ENCODE measurements around the gene AFG3L2. TPM values are rescaled to one million over a fixed set of nuclear protein-coding genes. Genes with fewer than 3 reads are reported as not detected.

AFG3L2 gene
- total and polyA plus RNA-seq, 2 of the 13 experiments (the other 11 are each of a cell fraction or from before 2014, with no cell fraction given), result 28.6 to 86.9 TPM

DNA sequence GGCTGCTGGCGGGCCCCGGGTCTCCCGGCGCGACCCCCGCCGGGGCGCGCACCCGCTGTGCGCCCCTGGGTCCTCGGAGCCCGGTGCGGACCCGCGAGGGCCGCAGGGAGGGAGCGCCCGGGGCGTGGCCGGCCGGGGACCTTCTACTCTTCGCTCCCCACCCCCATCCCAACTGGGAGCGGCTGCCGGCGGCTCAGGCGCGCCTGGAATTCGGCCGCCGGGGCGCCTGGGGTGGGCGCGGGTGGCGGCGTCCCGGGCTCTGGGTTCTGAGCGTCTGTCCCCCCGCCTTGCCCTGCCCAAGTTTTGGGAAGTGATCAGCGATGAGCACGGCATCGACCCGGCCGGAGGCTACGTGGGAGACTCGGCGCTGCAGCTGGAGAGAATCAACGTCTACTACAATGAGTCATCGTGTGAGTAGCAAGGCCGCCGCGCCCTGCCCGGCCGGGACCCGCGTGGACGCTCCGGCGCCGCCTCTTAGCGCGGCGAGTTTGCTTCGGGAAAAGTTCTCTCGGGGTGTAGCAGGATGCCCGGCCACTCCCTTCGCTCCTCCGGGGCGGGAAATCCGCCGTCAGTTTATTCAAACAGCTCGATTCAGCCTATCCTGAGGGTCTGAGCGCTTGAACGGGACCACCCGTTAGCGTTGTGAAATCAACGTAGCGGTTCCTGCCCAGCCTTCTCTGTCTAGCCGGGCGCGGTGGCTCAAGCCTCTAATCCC is 68.5 kb downstream of the AFG3L2 start (continued):
- TF ChIP-seq, protein P1, sequence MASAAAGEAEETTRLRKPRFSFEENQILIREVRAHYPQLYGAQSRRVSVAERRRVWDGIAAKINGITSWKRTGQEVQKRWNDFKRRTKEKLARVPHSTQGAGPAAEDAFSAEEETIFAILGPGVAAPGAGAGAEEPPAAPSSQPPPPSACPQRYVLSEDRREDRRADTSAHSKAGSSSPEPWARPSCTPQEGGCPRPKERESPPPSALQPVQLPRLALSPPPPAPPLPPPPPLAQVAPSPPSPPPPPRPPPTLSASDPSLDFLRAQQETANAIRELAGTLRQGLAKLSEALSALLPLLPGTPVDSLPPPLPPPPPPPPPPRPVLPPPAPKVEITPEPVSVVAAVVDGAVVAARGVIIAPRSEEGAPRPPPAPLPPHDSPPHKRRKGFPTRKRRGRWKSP (CRISPR knock-in tag; IDR thresholded peaks at IDR 0.05), result 0 out of 2 replicates have a peak, but pooled peaks have one; percentile 44
- peak; percentile 38; the same call in 1 of the 2 replicates for TF ChIP-seq ZFY (CRISPR knock-in tag; IDR thresholded peaks at IDR 0.05)
- no peak for TF ChIP-seq SMC3 (IDR thresholded peaks at IDR 0.05; ENCODE audit: low read length)
- no peak for TF ChIP-seq ZBTB1 (CRISPR knock-in tag; IDR thresholded peaks at IDR 0.05; ENCODE audit: borderline replicate concordance)
- no peak for TF ChIP-seq ELF4 (CRISPR knock-in tag; IDR thresholded peaks at IDR 0.05; ENCODE audit: borderline replicate concordance)
- peak; percentile 19; the same call in 1 of the 2 replicates for TF ChIP-seq MED1 (CRISPR knock-in tag; IDR thresholded peaks at IDR 0.05)
- TF ChIP-seq NKX3-1 (CRISPR knock-in tag; IDR thresholded peaks at IDR 0.05), result peak; percentile 61; the same call in 1 of the 2 replicates
- TF ChIP-seq, protein P2, sequence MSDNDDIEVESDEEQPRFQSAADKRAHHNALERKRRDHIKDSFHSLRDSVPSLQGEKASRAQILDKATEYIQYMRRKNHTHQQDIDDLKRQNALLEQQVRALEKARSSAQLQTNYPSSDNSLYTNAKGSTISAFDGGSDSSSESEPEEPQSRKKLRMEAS (IDR thresholded peaks at IDR 0.05), result no peak; the same call in 1 of the 2 replicates
- no peak for TF ChIP-seq ZBTB7A (CRISPR knock-in tag; IDR thresholded peaks at IDR 0.05)
- TF ChIP-seq, protein P3, sequence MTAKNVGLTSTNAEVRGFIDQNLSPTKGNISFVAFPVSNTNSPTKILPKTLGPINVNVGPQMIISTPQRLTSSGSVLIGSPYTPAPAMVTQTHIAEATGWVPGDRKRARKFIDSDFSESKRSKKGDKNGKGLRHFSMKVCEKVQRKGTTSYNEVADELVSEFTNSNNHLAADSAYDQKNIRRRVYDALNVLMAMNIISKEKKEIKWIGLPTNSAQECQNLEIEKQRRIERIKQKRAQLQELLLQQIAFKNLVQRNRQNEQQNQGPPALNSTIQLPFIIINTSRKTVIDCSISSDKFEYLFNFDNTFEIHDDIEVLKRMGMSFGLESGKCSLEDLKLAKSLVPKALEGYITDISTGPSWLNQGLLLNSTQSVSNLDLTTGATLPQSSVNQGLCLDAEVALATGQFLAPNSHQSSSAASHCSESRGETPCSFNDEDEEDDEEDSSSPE (CRISPR knock-in tag; IDR thresholded peaks at IDR 0.05), result no peak
- TF ChIP-seq, protein P4, sequence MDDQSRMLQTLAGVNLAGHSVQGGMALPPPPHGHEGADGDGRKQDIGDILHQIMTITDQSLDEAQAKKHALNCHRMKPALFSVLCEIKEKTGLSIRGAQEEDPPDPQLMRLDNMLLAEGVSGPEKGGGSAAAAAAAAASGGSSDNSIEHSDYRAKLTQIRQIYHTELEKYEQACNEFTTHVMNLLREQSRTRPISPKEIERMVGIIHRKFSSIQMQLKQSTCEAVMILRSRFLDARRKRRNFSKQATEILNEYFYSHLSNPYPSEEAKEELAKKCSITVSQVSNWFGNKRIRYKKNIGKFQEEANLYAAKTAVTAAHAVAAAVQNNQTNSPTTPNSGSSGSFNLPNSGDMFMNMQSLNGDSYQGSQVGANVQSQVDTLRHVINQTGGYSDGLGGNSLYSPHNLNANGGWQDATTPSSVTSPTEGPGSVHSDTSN (CRISPR knock-in tag; IDR thresholded peaks at IDR 0.05; ENCODE audit: borderline replicate concordance), result no peak
- no peak for TF ChIP-seq IRF2 (CRISPR knock-in tag; IDR thresholded peaks at IDR 0.05)
- TF ChIP-seq KDM5B (CRISPR knock-in tag; IDR thresholded peaks at IDR 0.05; ENCODE audit: borderline replicate concordance), result peak; percentile 60
- TF ChIP-seq YEATS4 (CRISPR knock-in tag; IDR thresholded peaks at IDR 0.05; ENCODE audit: borderline replicate concordance), result no peak; the same call in 1 of the 2 replicates
- TF ChIP-seq, protein P5, sequence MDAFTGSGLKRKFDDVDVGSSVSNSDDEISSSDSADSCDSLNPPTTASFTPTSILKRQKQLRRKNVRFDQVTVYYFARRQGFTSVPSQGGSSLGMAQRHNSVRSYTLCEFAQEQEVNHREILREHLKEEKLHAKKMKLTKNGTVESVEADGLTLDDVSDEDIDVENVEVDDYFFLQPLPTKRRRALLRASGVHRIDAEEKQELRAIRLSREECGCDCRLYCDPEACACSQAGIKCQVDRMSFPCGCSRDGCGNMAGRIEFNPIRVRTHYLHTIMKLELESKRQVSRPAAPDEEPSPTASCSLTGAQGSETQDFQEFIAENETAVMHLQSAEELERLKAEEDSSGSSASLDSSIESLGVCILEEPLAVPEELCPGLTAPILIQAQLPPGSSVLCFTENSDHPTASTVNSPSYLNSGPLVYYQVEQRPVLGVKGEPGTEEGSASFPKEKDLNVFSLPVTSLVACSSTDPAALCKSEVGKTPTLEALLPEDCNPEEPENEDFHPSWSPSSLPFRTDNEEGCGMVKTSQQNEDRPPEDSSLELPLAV (CRISPR knock-in tag; conservative IDR thresholded peaks at IDR 0.05; ENCODE audit: low read depth), result no peak
- TF ChIP-seq ZNF20 (CRISPR knock-in tag; IDR thresholded peaks at IDR 0.05), result no peak
- no peak for TF ChIP-seq NR2F1 (CRISPR knock-in tag; IDR thresholded peaks at IDR 0.05)
- TF ChIP-seq HOXA5 (CRISPR knock-in tag; IDR thresholded peaks at IDR 0.05), result no peak
- no peak for TF ChIP-seq RARG (CRISPR knock-in tag; IDR thresholded peaks at IDR 0.05; ENCODE audit: low read depth)
- TF ChIP-seq, protein P6, sequence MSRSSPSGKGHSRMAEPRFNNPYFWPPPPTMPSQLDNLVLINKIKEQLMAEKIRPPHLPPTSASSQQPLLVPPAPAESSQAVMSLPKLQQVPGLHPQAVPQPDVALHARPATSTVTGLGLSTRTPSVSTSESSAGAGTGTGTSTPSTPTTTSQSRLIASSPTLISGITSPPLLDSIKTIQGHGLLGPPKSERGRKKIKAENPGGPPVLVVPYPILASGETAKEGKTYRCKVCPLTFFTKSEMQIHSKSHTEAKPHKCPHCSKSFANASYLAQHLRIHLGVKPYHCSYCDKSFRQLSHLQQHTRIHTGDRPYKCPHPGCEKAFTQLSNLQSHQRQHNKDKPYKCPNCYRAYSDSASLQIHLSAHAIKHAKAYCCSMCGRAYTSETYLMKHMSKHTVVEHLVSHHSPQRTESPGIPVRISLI (CRISPR knock-in tag; IDR thresholded peaks at IDR 0.05; ENCODE audit: borderline replicate concordance), result no peak
- TF ChIP-seq SIX1 (CRISPR knock-in tag; IDR thresholded peaks at IDR 0.05; ENCODE audit: borderline replicate concordance), result no peak
- TF ChIP-seq SAP130 (CRISPR knock-in tag; IDR thresholded peaks at IDR 0.05; ENCODE audit: low read depth), result peak; percentile 63

Measured in HepG2 (cell line).